K562 (cell line): ENCODE data around the gene USP7.

Experiments used
- ARHGAP35 ChIP-seq: fragments of 450-650 bp; IDR thresholded peaks from 2 replicates; pipeline ENCODE4 v1.6.1; 2018; ENCODE audit not compliant: partially characterized antibody
- CREB1 ChIP-seq, 2 experiments: sonication (generic) in 1 of 2; formaldehyde crosslinking in 1 of 2; IDR thresholded peaks; 2 replicates each; pipeline versions ENCODE4 v1.6.1 to v1.8.0; 2012 to 2022; ENCODE audit warnings: inconsistent platforms in 1 of 2, mild to moderate bottlenecking in 1 of 2, missing genetic modification reagents in 1 of 2, moderate library complexity in 1 of 2
- EZH2 ChIP-seq: IDR thresholded peaks from 2 replicates; pipeline ENCODE4 v1.6.1; 2012; ENCODE audit warnings: low read depth, mild to moderate bottlenecking, inconsistent platforms, low read length, borderline replicate concordance
- HDAC8 ChIP-seq: fragments of 450-650 bp; IDR thresholded peaks from 2 replicates; pipeline ENCODE4 v1.6.1; 2016; ENCODE audit warnings: mild to moderate bottlenecking, missing genetic modification characterization, moderate library complexity, missing compliant biosample characterization
- SMARCC2 ChIP-seq: fragments of 450-650 bp; IDR thresholded peaks from 2 replicates; pipeline ENCODE4 v1.6.1; 2017; ENCODE audit warnings: antibody characterized with exemption, moderate library complexity, mild to moderate bottlenecking, low read depth
- ZNF311 ChIP-seq: fragments of 250-450 bp; sonication (Bioruptor Pico); IDR thresholded peaks from 2 replicates; pipeline ENCODE4 v1.4.0; 2020; ENCODE audit warnings: mild to moderate bottlenecking, moderate library complexity
- TF ChIP-seq, protein P1 (sequence below), 2 experiments: fragments of 450-650 bp; formaldehyde crosslinking in 1 of 2; IDR thresholded peaks; 2 replicates each; pipeline versions ENCODE4 v1.4.0 to v1.6.1; 2014 to 2020; ENCODE audit warnings: mild to moderate bottlenecking in 2 of 2, borderline replicate concordance in 1 of 2, low read depth in 1 of 2
- TF ChIP-seq, protein P2 (sequence below), 3 experiments: IDR thresholded peaks in 2 of 3; conservative IDR thresholded peaks in 1 of 3; 2 replicates each; pipeline ENCODE4 v1.5.1; 2011 to 2012; ENCODE audit warnings: low read length in 3 of 3, mild to moderate bottlenecking in 3 of 3, control low read depth in 2 of 3, improper control_type of control experiment in 1 of 3, inconsistent platforms in 1 of 3, low read depth in 1 of 3, mixed read lengths in 1 of 3, moderate library complexity in 1 of 3; ENCODE audit not compliant: insufficient read depth in 2 of 3
- TF ChIP-seq, protein P3 (sequence below): fragments of 150-350 bp; IDR thresholded peaks from 2 replicates; pipeline ENCODE4 v1.6.1; 2014; ENCODE audit warnings: low read depth, mild to moderate bottlenecking, low read length, borderline replicate concordance
- TF ChIP-seq, protein P4 (sequence below): sonication (generic); formaldehyde crosslinking; IDR thresholded peaks from 2 replicates; pipeline ENCODE4 v1.9.0; 2022; ENCODE audit warnings: mild to moderate bottlenecking, missing genetic modification reagents
- TF ChIP-seq, protein P5 (sequence below): fragments of 450-650 bp; IDR thresholded peaks from one replicate; pipeline ENCODE4 v1.6.1; 2018; ENCODE audit warnings: mild to moderate bottlenecking, moderate library complexity; ENCODE audit not compliant: partially characterized antibody

DNA sequence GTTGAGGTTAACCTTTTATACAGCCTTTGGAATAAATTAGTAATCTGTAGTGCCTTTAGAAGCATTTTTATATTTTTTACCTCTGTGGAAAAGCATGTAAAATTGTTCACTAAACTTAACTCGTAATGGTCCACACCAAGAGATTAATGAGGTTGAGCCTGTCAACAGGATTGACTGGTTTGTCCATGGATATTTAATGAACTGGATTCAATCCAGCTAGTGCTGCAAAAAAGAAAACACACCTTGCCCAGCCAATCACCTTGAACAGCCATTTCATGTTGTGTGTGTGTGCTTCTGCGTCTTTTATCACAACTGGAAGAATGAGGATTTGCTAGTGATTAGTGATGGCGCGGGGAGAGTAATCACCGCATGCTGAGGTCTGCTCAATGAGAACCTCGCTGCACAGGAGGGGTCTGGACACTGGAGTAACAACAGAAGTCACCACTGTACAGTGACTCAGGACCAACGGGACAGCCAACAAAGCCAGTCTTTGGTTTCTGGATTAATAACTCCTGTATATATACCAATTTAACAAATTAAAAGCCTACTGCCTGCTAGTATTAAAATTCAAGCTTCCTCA is 47.9 kb downstream of the USP7 start:
- TF ChIP-seq ARHGAP35 (no peak), HDAC8 (tag) (no peak), SMARCC2 (no peak), ZNF311 (CRISPR knock-in tag) (no peak), EZH2 (no peak), CREB1 (IDR thresholded peaks at IDR 0.05) (no peak), CREB1 (CRISPR knock-in tag; IDR thresholded peaks at IDR 0.05) (no peak)
- TF ChIP-seq, protein P1, sequence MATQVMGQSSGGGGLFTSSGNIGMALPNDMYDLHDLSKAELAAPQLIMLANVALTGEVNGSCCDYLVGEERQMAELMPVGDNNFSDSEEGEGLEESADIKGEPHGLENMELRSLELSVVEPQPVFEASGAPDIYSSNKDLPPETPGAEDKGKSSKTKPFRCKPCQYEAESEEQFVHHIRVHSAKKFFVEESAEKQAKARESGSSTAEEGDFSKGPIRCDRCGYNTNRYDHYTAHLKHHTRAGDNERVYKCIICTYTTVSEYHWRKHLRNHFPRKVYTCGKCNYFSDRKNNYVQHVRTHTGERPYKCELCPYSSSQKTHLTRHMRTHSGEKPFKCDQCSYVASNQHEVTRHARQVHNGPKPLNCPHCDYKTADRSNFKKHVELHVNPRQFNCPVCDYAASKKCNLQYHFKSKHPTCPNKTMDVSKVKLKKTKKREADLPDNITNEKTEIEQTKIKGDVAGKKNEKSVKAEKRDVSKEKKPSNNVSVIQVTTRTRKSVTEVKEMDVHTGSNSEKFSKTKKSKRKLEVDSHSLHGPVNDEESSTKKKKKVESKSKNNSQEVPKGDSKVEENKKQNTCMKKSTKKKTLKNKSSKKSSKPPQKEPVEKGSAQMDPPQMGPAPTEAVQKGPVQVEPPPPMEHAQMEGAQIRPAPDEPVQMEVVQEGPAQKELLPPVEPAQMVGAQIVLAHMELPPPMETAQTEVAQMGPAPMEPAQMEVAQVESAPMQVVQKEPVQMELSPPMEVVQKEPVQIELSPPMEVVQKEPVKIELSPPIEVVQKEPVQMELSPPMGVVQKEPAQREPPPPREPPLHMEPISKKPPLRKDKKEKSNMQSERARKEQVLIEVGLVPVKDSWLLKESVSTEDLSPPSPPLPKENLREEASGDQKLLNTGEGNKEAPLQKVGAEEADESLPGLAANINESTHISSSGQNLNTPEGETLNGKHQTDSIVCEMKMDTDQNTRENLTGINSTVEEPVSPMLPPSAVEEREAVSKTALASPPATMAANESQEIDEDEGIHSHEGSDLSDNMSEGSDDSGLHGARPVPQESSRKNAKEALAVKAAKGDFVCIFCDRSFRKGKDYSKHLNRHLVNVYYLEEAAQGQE (IDR thresholded peaks at IDR 0.05; ENCODE audit: borderline replicate concordance) = no peak
- TF ChIP-seq, protein P1 (CRISPR knock-in tag; IDR thresholded peaks at IDR 0.05; ENCODE audit: low read depth) = no peak
- TF ChIP-seq, protein P2, sequence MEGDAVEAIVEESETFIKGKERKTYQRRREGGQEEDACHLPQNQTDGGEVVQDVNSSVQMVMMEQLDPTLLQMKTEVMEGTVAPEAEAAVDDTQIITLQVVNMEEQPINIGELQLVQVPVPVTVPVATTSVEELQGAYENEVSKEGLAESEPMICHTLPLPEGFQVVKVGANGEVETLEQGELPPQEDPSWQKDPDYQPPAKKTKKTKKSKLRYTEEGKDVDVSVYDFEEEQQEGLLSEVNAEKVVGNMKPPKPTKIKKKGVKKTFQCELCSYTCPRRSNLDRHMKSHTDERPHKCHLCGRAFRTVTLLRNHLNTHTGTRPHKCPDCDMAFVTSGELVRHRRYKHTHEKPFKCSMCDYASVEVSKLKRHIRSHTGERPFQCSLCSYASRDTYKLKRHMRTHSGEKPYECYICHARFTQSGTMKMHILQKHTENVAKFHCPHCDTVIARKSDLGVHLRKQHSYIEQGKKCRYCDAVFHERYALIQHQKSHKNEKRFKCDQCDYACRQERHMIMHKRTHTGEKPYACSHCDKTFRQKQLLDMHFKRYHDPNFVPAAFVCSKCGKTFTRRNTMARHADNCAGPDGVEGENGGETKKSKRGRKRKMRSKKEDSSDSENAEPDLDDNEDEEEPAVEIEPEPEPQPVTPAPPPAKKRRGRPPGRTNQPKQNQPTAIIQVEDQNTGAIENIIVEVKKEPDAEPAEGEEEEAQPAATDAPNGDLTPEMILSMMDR (IDR thresholded peaks at IDR 0.05 in 2 of 3, conservative IDR thresholded peaks at IDR 0.05 in 1 of 3; ENCODE audit: insufficient read depth in 2 of 3, low read depth in 1 of 3, low read length in 3 of 3) = no peak
- TF ChIP-seq, protein P3, sequence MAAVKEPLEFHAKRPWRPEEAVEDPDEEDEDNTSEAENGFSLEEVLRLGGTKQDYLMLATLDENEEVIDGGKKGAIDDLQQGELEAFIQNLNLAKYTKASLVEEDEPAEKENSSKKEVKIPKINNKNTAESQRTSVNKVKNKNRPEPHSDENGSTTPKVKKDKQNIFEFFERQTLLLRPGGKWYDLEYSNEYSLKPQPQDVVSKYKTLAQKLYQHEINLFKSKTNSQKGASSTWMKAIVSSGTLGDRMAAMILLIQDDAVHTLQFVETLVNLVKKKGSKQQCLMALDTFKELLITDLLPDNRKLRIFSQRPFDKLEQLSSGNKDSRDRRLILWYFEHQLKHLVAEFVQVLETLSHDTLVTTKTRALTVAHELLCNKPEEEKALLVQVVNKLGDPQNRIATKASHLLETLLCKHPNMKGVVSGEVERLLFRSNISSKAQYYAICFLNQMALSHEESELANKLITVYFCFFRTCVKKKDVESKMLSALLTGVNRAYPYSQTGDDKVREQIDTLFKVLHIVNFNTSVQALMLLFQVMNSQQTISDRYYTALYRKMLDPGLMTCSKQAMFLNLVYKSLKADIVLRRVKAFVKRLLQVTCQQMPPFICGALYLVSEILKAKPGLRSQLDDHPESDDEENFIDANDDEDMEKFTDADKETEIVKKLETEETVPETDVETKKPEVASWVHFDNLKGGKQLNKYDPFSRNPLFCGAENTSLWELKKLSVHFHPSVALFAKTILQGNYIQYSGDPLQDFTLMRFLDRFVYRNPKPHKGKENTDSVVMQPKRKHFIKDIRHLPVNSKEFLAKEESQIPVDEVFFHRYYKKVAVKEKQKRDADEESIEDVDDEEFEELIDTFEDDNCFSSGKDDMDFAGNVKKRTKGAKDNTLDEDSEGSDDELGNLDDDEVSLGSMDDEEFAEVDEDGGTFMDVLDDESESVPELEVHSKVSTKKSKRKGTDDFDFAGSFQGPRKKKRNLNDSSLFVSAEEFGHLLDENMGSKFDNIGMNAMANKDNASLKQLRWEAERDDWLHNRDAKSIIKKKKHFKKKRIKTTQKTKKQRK = no peak
- TF ChIP-seq, protein P4, sequence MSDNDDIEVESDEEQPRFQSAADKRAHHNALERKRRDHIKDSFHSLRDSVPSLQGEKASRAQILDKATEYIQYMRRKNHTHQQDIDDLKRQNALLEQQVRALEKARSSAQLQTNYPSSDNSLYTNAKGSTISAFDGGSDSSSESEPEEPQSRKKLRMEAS = no peak
- TF ChIP-seq, protein P5, sequence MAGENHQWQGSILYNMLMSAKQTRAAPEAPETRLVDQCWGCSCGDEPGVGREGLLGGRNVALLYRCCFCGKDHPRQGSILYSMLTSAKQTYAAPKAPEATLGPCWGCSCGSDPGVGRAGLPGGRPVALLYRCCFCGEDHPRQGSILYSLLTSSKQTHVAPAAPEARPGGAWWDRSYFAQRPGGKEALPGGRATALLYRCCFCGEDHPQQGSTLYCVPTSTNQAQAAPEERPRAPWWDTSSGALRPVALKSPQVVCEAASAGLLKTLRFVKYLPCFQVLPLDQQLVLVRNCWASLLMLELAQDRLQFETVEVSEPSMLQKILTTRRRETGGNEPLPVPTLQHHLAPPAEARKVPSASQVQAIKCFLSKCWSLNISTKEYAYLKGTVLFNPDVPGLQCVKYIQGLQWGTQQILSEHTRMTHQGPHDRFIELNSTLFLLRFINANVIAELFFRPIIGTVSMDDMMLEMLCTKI = no peak
